ENCODE measurements around the gene CINP. TPM values are rescaled to one million over a fixed set of nuclear protein-coding genes. Genes with fewer than 3 reads are reported as not detected.
A peak's percentile ranks its signal among the peaks of the same experiment; 100 is the strongest.

The CINP gene
- total and polyA plus RNA-seq, 4 donors = 31.0 to 71.9 (median 34.3) TPM

DNA sequence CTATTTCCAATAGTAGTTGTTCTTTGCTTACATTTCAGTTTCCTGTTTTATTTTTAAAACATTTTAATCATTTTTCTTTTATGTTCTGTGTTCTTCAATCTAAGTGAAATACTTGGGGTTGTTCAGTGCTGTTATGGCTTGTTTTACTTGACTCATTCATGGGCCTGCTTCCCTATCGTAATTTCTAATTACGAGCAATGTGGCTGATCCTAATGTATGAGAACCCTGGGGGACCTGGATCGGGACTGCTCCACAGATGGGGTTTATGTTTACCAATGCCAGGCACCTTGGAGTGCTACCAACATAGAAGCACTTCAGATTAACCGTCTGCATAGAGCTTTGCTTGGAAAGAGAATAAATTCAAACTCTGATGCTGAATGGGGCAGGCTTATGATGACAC lies 29.8 kb upstream of the CINP start:
- no peaks in the 10 kb centered on the region for H3K9me3 ChIP-seq (ENCODE audit: control insufficient read depth in 4 of 4, insufficient read depth in 3 of 4, low read length in 3 of 4)
- peaks cover 0 to 12% (median 4%) of the 10 kb centered on the region in 5 donors for H3K4me1 ChIP-seq (ENCODE audit: control insufficient read depth in 5 of 5, insufficient read depth in 5 of 5, low read length in 5 of 5)
- H3K27me3 ChIP-seq (ENCODE audit: control insufficient read depth in 3 of 3, insufficient read depth in 3 of 3, low read length in 2 of 3) = no peaks in the 10 kb centered on the region
- H3K4me3 ChIP-seq = no peak overlapping the region
- peaks cover 0 to 11% (median 1%) of the 10 kb centered on the region in 4 donors for H3K36me3 ChIP-seq (ENCODE audit: control insufficient read depth in 4 of 4, insufficient read depth in 4 of 4, low read length in 4 of 4)
- H3K27ac ChIP-seq (ENCODE audit: low read depth in 1 of 2, low read length in 1 of 2) = peak overlapping the region in 1 of 2 donors; percentile 4
- no peak overlapping the region for H3K9ac ChIP-seq (ENCODE audit: insufficient read depth in 1 of 2, low read length in 2 of 2)
- TF ChIP-seq, protein P1, sequence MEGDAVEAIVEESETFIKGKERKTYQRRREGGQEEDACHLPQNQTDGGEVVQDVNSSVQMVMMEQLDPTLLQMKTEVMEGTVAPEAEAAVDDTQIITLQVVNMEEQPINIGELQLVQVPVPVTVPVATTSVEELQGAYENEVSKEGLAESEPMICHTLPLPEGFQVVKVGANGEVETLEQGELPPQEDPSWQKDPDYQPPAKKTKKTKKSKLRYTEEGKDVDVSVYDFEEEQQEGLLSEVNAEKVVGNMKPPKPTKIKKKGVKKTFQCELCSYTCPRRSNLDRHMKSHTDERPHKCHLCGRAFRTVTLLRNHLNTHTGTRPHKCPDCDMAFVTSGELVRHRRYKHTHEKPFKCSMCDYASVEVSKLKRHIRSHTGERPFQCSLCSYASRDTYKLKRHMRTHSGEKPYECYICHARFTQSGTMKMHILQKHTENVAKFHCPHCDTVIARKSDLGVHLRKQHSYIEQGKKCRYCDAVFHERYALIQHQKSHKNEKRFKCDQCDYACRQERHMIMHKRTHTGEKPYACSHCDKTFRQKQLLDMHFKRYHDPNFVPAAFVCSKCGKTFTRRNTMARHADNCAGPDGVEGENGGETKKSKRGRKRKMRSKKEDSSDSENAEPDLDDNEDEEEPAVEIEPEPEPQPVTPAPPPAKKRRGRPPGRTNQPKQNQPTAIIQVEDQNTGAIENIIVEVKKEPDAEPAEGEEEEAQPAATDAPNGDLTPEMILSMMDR (IDR thresholded peaks at IDR 0.05; ENCODE audit: control extremely low read depth, extremely low read depth) = no peak
- ATAC-seq (ENCODE audit: insufficient read depth, low FRiP score) = no peak
- no peak for DNase-seq
- WGBS, 2 donors = 68 to 79% methylated on average over 4 of the region's 4 CpGs

DNA sequence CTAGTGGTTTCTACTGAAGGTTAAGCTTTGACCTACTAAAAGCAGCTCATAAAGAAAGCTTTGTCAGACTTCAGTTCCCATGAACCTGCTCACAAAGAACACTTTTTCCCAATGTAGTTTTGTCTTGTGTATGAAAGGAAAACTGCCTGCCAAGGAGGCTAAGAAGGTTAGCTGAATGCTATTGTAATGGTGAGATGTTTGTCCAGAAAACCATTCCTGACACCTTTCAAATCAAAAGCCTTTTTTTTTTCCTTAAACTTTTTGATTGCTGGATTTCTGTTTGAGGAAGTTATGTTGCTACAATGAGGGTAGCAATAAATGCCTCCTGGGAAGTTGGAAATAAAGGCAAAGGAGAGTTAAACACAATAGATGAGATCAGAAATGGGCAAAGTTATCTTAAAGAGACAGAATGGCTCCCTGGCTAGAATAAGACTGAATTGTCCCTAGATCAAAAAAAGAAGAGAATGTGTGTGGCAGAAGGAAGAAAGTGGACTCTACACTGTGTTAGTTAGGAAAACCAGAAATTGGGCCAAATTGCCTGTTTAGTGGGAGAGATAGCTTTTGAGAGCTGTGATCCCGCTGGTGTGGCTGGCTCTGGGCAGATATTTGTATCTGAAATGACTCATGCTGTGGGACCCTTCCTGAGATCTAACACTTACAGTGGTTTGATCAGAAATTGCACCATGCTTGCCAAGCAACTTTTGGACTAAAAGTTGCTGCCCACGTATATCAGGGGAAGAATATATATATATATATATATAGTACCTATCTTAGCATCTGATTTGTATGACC lies 27.6 kb upstream of the CINP start:
- H3K27ac ChIP-seq (ENCODE audit: low read depth in 1 of 2, low read length in 1 of 2) = no peak overlapping the region
- H3K27me3 ChIP-seq (ENCODE audit: control insufficient read depth in 3 of 3, insufficient read depth in 3 of 3, low read length in 2 of 3) = no peaks in the 10 kb centered on the region
- H3K9me3 ChIP-seq (ENCODE audit: control insufficient read depth in 4 of 4, insufficient read depth in 3 of 4, low read length in 3 of 4) = no peaks in the 10 kb centered on the region
- DNase-seq = peak in 1 of 3 donors; percentile 29
- no peak overlapping the region for H3K9ac ChIP-seq (ENCODE audit: insufficient read depth in 1 of 2, low read length in 2 of 2)
- H3K4me3 ChIP-seq = no peak overlapping the region
- H3K36me3 ChIP-seq (ENCODE audit: control insufficient read depth in 4 of 4, insufficient read depth in 4 of 4, low read length in 4 of 4) = peaks cover 0 to 5% (median under 1%) of the 10 kb centered on the region in 4 donors
- TF ChIP-seq, protein P1 (IDR thresholded peaks at IDR 0.05; ENCODE audit: control extremely low read depth, extremely low read depth) = no peak
- 62 to 65% methylated on average over 2 of the region's 2 CpGs for WGBS, 2 donors
- no peak for ATAC-seq (ENCODE audit: insufficient read depth, low FRiP score)
- H3K4me1 ChIP-seq (ENCODE audit: control insufficient read depth in 5 of 5, insufficient read depth in 5 of 5, low read length in 5 of 5) = peaks cover 0 to 12% (median 4%) of the 10 kb centered on the region in 5 donors

DNA sequence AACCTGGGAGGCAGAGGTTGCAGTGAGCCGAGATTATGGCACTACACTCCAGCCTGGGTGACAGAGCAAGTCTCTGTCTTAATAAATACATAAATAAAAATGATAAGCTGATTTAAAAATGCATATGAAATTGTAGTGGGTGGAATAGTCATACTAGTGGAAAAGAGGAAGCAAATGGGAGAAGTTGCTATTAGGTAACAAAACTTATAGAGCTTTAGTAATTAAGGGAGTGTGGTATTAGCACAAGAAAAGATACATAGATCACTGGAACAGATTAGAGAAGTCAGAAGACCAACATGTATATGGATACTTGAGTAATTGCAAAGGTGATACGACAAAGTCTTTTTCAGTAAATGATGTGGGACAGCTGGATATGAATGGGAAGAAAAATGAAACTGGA lies 26.6 kb upstream of the CINP start:
- 72 to 86% methylated on average over 2 of the region's 2 CpGs for WGBS, 2 donors
- ATAC-seq (ENCODE audit: insufficient read depth, low FRiP score) = no peak
- H3K9me3 ChIP-seq (ENCODE audit: control insufficient read depth in 4 of 4, insufficient read depth in 3 of 4, low read length in 3 of 4) = no peaks in the 10 kb centered on the region

More for the DNA sequence above, 26.6 kb upstream of the CINP start:
- H3K36me3 ChIP-seq (ENCODE audit: control insufficient read depth in 4 of 4, insufficient read depth in 4 of 4, low read length in 4 of 4) = peaks cover 0 to 5% (median 3%) of the 10 kb centered on the region in 4 donors
- no peak for DNase-seq
- H3K9ac ChIP-seq (ENCODE audit: insufficient read depth in 1 of 2, low read length in 2 of 2) = no peak overlapping the region
- TF ChIP-seq, protein P1 (IDR thresholded peaks at IDR 0.05; ENCODE audit: control extremely low read depth, extremely low read depth) = no peak
- no peak overlapping the region for H3K4me3 ChIP-seq
- H3K27me3 ChIP-seq (ENCODE audit: control insufficient read depth in 3 of 3, insufficient read depth in 3 of 3, low read length in 2 of 3) = no peaks in the 10 kb centered on the region
- no peak overlapping the region for H3K27ac ChIP-seq (ENCODE audit: low read depth in 1 of 2, low read length in 1 of 2)
- H3K4me1 ChIP-seq (ENCODE audit: control insufficient read depth in 5 of 5, insufficient read depth in 5 of 5, low read length in 5 of 5) = peaks cover 0 to 12% (median 4%) of the 10 kb centered on the region in 5 donors

Measured in lung (tissue), 12 donors.